NT2/D1 (cell line): ENCODE data around the gene NAV2.

ENCODE experiments used
- DNase-seq: peaks from one replicate; pipeline ENCODE4 v3.0.0-alpha.2; 2011; ENCODE audit warnings: low read depth, low spot score
- H3K27me3 ChIP-seq: 2 replicates; pipeline ENCODE4 v1.6.0; 2011; ENCODE audit warnings: mild to moderate bottlenecking; ENCODE audit not compliant: insufficient read length, insufficient read depth
- H3K36me3 ChIP-seq: 2 replicates; pipeline ENCODE4 v1.6.1; 2011; ENCODE audit warnings: mild to moderate bottlenecking, low read length, mixed read lengths; ENCODE audit not compliant: insufficient read depth, insufficient read length
- H3K4me1 ChIP-seq: 2 replicates; pipeline ENCODE4 v1.5.1; 2011; ENCODE audit not compliant: insufficient read depth, insufficient read length
- H3K4me3 ChIP-seq: 2 replicates; pipeline ENCODE4 v1.5.1; 2011; ENCODE audit warnings: low read depth; ENCODE audit not compliant: insufficient read length
- H3K9ac ChIP-seq: 2 replicates; pipeline ENCODE4 v1.6.0; 2011; ENCODE audit warnings: low read depth; ENCODE audit not compliant: insufficient read length
- H3K9me3 ChIP-seq: 2 replicates; pipeline ENCODE4 v1.5.1; 2011; ENCODE audit warnings: mild to moderate bottlenecking, low read length; ENCODE audit not compliant: insufficient read depth
- SUZ12 ChIP-seq: IDR thresholded peaks from 2 replicates; pipeline ENCODE4 v1.6.1; 2011; ENCODE audit not compliant: insufficient read length, insufficient read depth; ENCODE audit errors: extremely low read depth
- YY1 ChIP-seq: IDR thresholded peaks from 2 replicates; pipeline ENCODE4 v1.6.1; 2011; ENCODE audit not compliant: insufficient read length, insufficient read depth
- ZNF274 ChIP-seq: IDR thresholded peaks from 2 replicates; pipeline ENCODE4 v1.6.1; 2011; ENCODE audit warnings: mild to moderate bottlenecking, low read depth, low read length

NAV2 gene

GRCh38 chr11:19979519-19979845 is 266.8 kb downstream of the NAV2 start:
- no peak for DNase-seq
- TF ChIP-seq YY1 (no peak), SUZ12 (no peak), ZNF274 (no peak)
- no peaks in the 10 kb centered on the region for H3K27me3 ChIP-seq
- no peaks in the 10 kb centered on the region for H3K4me1 ChIP-seq
- H3K9me3 ChIP-seq = no peaks in the 10 kb centered on the region
- no peak overlapping the region for H3K4me3 ChIP-seq
- no peak overlapping the region for H3K9ac ChIP-seq
- no peaks in the 10 kb centered on the region for H3K36me3 ChIP-seq

- H3K27me3 ChIP-seq = no peaks in the 10 kb centered on the region
- no peaks in the 10 kb centered on the region for H3K9me3 ChIP-seq
- no peak overlapping the region for H3K4me3 ChIP-seq
- no peak for DNase-seq
- no peaks in the 10 kb centered on the region for H3K4me1 ChIP-seq
- H3K9ac ChIP-seq = no peak overlapping the region
- no peaks in the 10 kb centered on the region for H3K36me3 ChIP-seq
- TF ChIP-seq YY1 (no peak), SUZ12 (no peak), ZNF274 (no peak)
Measured at GRCh38 chr11:19980388-19980787, 267.8 kb downstream of the NAV2 start.

- no peak overlapping the region for H3K9ac ChIP-seq
- no peak for DNase-seq
Measured at GRCh38 chr11:19980957-19981669, 268.5 kb downstream of the NAV2 start.

GRCh38 chr11:19982774-19983495 is 270.3 kb downstream of the NAV2 start:
- Histone ChIP-seq H3K4me1 (no peaks in the 10 kb centered on the region), H3K4me3 (no peak overlapping the region), H3K9me3 (no peaks in the 10 kb centered on the region), H3K27me3 (no peaks in the 10 kb centered on the region), H3K36me3 (no peaks in the 10 kb centered on the region), H3K9ac (no peak overlapping the region)
- DNase-seq = no peak
- TF ChIP-seq YY1 (no peak), SUZ12 (no peak), ZNF274 (no peak)

More at GRCh38 chr11:19980957-19981669, 268.5 kb downstream of the NAV2 start:
- Histone ChIP-seq H3K4me1 (no peaks in the 10 kb centered on the region), H3K27me3 (no peaks in the 10 kb centered on the region), H3K4me3 (no peak overlapping the region), H3K9me3 (no peaks in the 10 kb centered on the region), H3K36me3 (no peaks in the 10 kb centered on the region)
- TF ChIP-seq ZNF274 (no peak), SUZ12 (no peak), YY1 (no peak)

GRCh38 chr11:19984048-19984742 is 271.6 kb downstream of the NAV2 start:
- no peaks in the 10 kb centered on the region for H3K36me3 ChIP-seq

GRCh38 chr11:19985111-19985510 is 272.5 kb downstream of the NAV2 start:
- Histone ChIP-seq H3K9ac (no peak overlapping the region), H3K4me3 (no peak overlapping the region), H3K4me1 (no peaks in the 10 kb centered on the region), H3K9me3 (no peaks in the 10 kb centered on the region), H3K36me3 (no peaks in the 10 kb centered on the region), H3K27me3 (no peaks in the 10 kb centered on the region)
- DNase-seq = no peak
- TF ChIP-seq ZNF274 (no peak), SUZ12 (no peak), YY1 (no peak)

More at GRCh38 chr11:19984048-19984742, 271.6 kb downstream of the NAV2 start:
- no peaks in the 10 kb centered on the region for H3K9me3 ChIP-seq
- no peak overlapping the region for H3K9ac ChIP-seq
- no peak overlapping the region for H3K4me3 ChIP-seq
- no peaks in the 10 kb centered on the region for H3K27me3 ChIP-seq
- no peak for DNase-seq
- no peaks in the 10 kb centered on the region for H3K4me1 ChIP-seq
- no peak for TF ChIP-seq ZNF274
- TF ChIP-seq YY1 = no peak
- no peak for TF ChIP-seq SUZ12

- H3K4me3 ChIP-seq = no peak overlapping the region
- no peak for DNase-seq
- no peak overlapping the region for H3K9ac ChIP-seq
- no peaks in the 10 kb centered on the region for H3K9me3 ChIP-seq
- no peak for TF ChIP-seq ZNF274
- TF ChIP-seq SUZ12 = no peak
- TF ChIP-seq YY1 = no peak
- H3K4me1 ChIP-seq = no peaks in the 10 kb centered on the region
- H3K36me3 ChIP-seq = no peaks in the 10 kb centered on the region
- no peaks in the 10 kb centered on the region for H3K27me3 ChIP-seq
Measured at GRCh38 chr11:19987331-19987801, 274.7 kb downstream of the NAV2 start.
